GM19193 (cell line): ENCODE data around the gene LMNTD2.

Experiments
- POLR2A ChIP-seq: IDR thresholded peaks from 4 replicates; pipeline ENCODE4 v1.6.1; 2011; ENCODE audit not compliant: insufficient read depth, insufficient read length; ENCODE audit errors: extremely low read depth

Gene LMNTD2

DNA sequence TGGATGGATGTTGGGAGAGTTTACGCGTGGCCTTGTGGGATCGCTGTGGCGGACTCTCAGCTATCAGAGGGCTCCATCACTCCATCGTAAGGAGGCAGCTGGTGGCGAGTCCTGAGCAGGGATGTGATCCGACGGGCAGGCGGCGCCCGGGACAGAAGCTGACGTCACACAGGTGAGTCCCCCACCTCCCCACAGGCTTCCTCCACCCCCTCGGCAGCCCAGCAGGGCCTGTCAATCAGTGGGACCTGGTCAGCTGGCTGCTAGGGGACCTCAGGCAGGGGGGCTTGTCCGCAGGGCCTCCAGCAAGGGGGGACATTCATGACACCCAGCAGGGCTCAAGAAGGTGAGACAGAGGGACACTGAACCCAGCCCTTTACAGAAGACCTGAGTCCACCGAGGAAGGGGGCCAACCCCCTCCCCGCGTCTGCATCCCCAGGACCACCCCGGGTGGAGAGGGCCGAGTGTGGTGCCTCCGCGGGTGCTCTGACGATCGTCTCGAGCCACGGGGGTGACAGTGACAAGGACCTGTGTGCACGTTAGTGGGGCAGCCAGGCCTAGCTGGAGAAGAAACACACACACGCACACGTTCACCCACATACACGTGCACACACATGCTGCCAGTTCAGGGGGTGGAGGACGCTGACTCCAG lies 32.2 kb downstream of the LMNTD2 start:
- no peak for TF ChIP-seq POLR2A

DNA sequence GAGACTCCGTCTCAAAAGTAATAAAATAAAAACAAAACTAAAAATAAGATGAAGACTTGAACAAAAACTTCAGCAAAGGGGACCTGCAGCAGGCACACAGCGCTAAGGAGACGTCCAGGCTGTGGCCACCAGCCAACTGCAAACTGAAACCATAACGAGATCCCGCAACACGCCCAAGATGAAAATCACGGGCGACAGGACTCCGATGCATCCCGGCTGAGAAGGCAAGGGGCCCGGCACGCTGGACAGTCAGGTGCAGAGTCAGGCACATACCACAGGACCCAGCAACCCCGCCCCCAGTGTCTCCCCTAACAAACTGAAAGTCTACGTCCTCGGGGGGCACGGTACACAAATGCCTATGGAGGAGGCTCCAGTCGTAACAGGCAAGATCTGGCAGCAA lies 34.3 kb downstream of the LMNTD2 start:
- no peak for TF ChIP-seq POLR2A

DNA sequence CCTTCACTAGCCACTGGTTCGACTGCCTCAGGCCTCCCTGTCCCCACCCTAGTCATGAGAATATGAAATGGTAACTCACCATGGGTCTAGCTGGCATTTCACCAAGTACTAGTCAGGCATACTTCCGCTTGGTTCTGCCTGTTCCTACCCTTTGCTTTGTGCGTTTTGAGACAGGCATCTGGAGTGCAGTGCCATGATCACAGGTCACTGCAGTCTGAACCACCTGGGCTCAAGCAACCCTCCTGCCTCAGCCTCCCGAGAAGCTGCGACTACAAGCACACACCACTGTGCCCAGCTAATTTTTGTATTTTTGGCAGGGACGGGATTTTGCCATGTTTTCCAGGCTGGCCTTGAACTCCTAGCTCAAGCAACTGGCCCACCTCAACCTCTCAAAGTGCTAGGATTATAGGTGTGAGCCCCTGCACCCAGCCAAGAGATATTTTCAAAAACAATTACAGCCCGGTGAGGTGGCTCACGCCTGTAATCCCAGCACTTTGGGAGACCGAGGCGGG lies 39.3 kb downstream of the LMNTD2 start:
- TF ChIP-seq POLR2A = no peak

DNA sequence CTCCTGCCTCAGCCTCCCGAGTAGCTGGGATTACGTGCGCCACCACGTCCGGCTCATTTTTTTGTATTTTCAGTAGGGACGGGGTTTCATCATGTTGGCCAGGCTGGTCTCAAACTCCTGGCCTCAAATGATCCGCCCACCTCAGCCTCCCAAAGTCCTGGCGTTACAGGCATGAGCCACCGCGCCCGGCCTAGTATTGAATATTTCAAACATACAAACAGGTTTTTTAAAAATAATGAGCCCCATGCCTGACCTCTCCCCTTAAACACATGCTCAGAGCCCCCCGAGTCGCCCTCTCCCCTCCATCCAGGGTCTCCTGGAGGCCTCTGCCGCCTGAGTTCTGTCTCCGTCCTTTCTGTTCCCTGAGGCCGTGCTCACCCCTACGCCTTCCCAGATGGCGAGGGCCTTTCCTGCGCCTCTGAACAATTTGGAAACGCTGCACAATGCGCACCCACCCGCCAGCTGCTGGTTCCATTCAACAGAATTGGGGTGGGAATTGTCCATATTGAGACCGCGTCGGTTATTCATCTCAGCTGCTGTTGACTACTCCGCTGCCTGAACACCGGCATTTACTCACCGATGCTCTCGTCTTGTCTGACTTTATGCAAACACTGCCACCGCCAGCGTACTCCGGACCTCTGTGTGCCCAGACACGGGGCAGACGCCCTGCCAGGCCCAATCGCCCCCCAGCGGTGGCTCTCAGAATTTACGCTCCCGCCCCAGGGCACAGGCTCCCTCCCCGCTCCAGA lies 39.9 kb downstream of the LMNTD2 start:
- no peak for TF ChIP-seq POLR2A

DNA sequence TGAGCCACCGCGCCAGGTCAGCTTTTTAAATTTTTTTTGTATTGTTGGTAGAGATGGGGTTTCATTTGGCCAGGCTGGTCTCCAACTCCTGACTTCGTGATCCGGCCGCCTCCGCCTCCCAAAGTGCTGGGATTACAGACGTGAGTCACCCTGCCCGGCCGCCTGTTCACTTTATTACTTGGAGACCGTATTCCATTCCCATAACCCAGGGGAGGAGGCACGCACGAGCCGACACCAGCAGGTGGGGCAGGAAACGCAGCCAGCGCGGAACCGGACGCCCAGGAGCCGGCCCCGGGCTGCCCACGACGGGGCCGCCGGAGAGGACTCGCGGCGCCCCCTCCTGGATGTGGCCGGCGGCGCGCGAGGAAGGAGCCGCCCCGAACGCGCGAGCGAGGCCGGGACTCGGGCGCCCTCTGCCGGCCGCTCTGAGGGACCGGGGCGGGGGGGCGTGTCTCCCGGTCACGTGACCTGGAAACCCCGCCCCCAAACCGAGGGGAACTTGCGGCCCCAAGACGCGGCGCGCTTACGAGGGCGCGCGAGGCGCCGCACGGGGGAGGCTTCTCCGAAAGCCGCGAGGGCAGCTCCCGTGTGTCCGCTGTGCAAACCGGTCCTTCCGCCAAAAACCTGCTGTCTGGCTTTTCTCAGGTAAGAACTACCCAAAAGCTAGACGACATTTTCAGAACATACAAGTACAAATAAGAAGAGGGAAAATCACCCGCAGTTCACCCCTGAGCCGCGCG lies 41.9 kb downstream of the LMNTD2 start:
- TF ChIP-seq POLR2A = no peak

DNA sequence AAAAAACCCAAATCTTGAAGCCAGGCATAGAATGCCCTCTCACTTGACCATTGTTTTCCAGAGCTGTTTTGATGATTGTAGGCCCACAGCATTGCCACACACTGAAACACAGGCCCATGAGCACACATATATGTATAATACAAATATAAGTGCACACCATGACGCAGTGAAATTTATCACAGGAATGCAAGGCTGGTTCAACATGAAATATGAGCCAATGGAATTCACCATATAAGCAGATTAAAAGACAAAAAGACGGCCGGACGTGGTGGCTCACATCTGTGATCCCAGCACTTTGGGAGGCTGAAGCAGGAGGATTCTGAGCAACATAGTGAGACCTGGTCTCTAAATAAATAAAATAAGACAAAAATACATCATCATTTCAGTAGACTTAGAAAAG lies 44.1 kb downstream of the LMNTD2 start:
- TF ChIP-seq POLR2A = no peak

DNA sequence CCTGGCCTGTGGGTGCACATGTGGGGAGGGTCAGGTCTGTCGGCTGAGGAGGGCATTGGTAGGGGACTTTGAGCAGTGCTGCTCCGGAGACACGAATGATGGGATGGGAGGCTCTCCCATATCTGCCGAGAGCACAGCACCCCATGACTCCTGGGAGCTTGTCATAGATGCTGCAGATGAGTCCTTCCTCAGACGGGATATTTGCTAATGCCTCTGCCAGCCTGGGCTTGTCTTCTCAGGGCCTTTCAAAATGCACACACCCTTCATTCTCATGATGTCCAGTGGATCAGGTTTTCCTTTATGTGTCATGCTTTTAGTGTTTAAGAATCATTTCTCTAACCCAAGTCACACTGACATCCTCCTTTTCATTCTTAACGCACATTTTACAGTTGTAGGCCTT lies 45.4 kb downstream of the LMNTD2 start:
- TF ChIP-seq POLR2A = no peak

DNA sequence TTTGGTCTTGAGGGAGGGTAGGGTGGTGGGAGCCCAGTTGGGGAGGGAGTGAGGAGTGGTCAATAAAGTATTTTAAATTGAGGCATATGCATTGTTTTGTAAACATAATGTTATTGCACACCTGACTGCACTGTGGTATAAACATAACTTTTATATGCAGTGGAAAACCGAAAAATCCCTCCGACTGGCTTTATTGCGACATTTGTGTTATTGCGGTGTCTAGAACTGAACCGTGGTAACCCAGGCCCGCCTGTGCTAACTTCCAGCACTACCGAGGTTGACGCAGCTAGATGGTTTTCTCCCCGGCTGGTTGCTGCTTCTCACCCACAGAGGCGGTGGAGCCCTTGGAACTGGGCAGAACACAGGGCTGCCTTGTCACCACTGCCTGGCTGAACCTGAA lies 45.9 kb downstream of the LMNTD2 start:
- TF ChIP-seq POLR2A = no peak

DNA sequence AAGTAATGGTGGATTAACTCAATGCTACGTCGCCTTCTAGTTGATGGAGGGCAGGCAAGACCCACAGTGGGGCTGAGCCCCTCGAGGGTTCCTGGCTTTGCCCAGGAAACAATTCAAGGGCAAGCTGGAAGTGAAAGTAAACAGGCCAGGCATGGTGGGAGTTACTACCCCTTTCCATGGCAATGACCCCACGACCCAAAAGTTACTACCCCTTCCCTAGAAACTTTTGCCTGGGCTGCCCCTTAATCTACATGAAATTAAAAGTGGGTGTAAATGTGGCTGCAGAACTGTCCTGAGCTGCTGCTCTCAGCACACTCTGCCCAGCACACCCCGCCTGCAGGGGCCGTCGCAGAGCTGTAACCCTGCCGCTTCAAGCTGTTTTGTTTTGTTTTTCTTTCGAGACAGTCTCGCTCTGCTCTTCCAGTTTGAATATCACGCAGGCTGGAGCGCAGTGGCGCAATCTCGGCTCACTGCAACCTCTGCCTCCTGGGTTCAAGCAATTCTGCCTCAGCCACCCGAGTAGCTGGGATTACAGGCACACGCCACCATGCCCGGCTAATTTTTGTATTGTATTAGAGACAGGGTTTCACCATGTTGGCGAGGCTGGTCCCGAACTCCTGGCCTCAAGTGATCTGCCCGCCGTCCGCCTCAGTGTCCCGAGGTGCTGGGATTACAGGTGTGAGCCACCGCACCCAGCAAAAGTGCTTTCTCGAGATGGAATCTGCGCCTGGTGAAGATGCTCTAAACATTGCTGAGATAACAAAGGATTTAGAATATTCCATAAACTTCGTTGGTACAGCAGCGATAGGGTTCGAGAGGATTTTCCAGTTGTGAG lies 47.6 kb downstream of the LMNTD2 start:
- no peak for TF ChIP-seq POLR2A

DNA sequence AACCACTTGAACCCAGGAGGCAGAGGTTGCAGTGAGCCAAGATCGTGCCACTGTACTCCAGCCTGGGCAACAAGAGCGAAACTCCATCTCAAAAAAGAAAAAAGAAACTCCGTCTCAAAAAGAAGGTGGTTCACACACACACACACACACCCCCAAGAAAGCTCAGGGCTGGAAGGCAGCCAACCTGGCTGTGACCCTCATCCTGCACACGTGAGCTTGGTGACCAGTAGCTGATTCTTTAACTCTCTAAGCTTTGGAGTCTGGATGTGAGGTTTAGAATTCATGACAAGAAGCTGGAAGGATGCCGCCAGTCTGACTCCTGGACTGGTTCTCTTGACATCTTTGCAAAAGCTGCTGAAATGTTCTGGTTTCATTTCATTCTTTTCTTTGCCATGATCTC lies 51.6 kb downstream of the LMNTD2 start:
- no peak for TF ChIP-seq POLR2A

DNA sequence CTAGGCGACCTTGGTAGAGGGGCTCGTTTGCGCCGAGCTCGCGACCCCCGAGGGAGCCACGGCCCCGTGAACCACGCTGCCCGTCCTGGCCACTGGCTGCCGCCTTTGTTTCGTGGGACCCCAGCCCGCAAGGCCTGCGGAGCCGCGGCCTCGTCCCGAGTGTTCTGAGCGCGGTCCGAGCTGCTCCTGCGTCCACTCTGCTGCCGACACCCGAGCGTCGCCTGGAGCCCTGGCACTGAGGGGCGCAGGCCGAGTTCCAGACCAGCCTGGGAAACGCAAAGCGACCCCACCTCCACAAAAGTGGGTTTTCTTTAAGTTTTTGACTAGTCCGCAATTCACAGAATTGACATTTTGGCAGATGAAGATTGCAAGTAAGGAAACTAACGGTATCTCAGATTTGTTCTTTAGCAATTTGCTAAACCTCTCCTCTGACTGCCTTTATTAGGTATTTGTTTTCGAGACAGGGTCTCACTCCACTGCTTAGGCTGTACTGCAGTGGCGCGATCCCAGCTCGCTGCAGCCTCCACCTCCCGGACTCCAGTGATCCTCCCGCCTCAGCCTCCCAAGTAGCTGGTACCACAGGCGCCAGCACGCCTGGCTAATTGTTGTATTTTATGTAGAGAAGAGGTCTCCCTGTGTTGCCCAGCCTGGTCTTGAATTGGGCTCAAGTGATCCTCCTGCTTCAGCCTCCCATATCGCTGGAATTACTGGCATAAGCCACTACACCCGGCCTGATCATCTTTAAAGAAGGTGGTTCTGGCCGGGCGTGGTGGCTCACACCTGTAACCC lies 52.6 kb downstream of the LMNTD2 start:
- no peak for TF ChIP-seq POLR2A

DNA sequence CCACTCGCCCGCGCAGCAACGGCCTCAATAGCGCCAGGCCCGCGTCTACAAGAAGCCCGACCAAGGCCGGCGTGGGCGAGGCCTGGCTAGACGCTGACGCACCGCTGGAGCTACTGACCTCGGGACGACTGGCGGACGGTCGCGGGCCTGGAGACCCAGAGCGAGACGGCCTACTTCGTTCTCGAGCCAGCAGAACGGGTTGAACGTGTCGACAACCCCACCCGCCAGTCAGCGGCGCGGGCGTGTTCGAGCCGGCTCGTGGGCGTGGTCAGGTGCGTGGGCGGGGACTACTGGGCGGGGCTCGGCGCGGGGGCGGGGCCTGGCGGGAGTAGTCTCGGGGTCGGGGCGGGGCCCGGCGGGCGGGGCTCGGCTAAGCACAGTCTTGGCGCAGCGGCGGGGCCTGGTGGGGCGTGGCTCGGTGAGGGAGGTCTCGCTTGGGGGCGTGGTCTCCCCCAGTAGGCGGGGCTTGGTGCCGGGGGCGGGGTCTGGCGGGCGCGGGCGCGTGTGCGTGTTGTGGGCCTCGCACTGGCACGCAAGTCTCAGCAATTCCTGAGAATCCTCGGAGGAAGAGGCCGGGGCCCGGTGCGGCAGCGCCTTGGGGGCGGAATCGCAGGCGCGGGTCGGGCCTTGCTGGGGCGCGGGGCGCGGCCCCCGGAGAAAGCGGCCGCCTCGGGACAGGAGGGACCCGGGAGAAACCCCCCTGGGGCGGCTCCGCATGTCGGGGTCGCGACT lies 53.4 kb downstream of the LMNTD2 start, which contains the start of gene RNH1:
Gene RNH1 (minus strand): TSS at position 248 of the 732 bp plus-strand sequence. CDS start 5,080 bp downstream, outside the sequence.
- TF ChIP-seq POLR2A = peak; percentile 71
